Choroid plexus epithelial cell (primary cell): Measurements from ENCODE around the gene EPB41L4B.
"Not testable (repeated sequence)": the region's sequence is repeated elsewhere in the genome, so short reads cannot be mapped to it uniquely, and the experiment has no call there.

ENCODE experiments used
- DNase-seq: peaks from one replicate; pipeline ENCODE4 v3.0.0-alpha.2; 2010; ENCODE audit warnings: low read depth
- H3K4me3 ChIP-seq: 2 replicates; pipeline ENCODE4 v1.5.1; 2011; ENCODE audit warnings: low read depth, mild to moderate bottlenecking, control low read depth, low read length, moderate library complexity
- CTCF ChIP-seq: conservative IDR thresholded peaks from 2 replicates; pipeline ENCODE4 v1.5.1; 2011; ENCODE audit warnings: low read depth, mild to moderate bottlenecking, control low read depth, inconsistent platforms, low read length, moderate library complexity

EPB41L4B gene

GRCh38 chr9:109349421-109349846, 28.6 kb upstream of the EPB41L4B start:
- peak; percentile 92 for DNase-seq
- TF ChIP-seq CTCF = no peak

GRCh38 chr9:109346904-109347303, 26.0 kb upstream of the EPB41L4B start:
- no peak overlapping the region for H3K4me3 ChIP-seq
- TF ChIP-seq CTCF = no peak
- no peak for DNase-seq

More at GRCh38 chr9:109349421-109349846, 28.6 kb upstream of the EPB41L4B start:
- H3K4me3 ChIP-seq = no peak overlapping the region

- no peak for TF ChIP-seq CTCF
- no peak for DNase-seq
- no peak overlapping the region for H3K4me3 ChIP-seq
These were observed 24.0 kb upstream of the EPB41L4B start for GRCh38 chr9:109344866-109345265.

GRCh38 chr9:109342878-109343277, 22.0 kb upstream of the EPB41L4B start:
- no peak for DNase-seq
- H3K4me3 ChIP-seq = no peak overlapping the region
- no peak for TF ChIP-seq CTCF

GRCh38 chr9:109341561-109341960, 20.7 kb upstream of the EPB41L4B start:
- no peak overlapping the region for H3K4me3 ChIP-seq
- no peak for DNase-seq
- no peak for TF ChIP-seq CTCF

- not testable (repeated sequence) for H3K4me3 ChIP-seq, DNase-seq
These were observed 20.1 kb upstream of the EPB41L4B start for GRCh38 chr9:109340979-109341378.

- H3K4me3 ChIP-seq = no peak overlapping the region
- no peak for TF ChIP-seq CTCF
- DNase-seq = no peak
These were observed 15.6 kb upstream of the EPB41L4B start for GRCh38 chr9:109336409-109336808.

- no peak for TF ChIP-seq CTCF
- DNase-seq = no peak
- H3K4me3 ChIP-seq = no peak overlapping the region
These were observed 15.1 kb upstream of the EPB41L4B start for GRCh38 chr9:109335929-109336328.
